Stimulated activated naive CD8-positive, alpha-beta T cell treated with anti-CD3 and anti-CD28 coated beads, Interleukin-15, amount 100 ng/mL, for 72 hours (primary cell): Measurements from ENCODE around the gene MPI.
"Not testable (repeated sequence)": the region's sequence is repeated elsewhere in the genome, so short reads cannot be mapped to it uniquely, and the experiment has no call there.

Experiments used
- ATAC-seq: fragments of 150-1000 bp; cut with Tn5 transposase; 2 replicates; pipeline ENCODE4 v1.10.0; 2021; ENCODE audit warnings: mild to moderate bottlenecking, moderate library complexity
- DNase-seq, 2 donors: peaks; one replicate each; pipeline ENCODE4 v3.0.0; 2021 to 2022
- H3K27ac Mint-ChIP-seq, 2 donors: one replicate each; pipeline ENCODE4 v1.8.0; 2022; ENCODE audit warnings: mild to moderate bottlenecking in 2 of 2, mixed read lengths in 2 of 2, moderate library complexity in 2 of 2
- H3K27me3 Mint-ChIP-seq: one replicate; pipeline ENCODE4 v1.8.0; 2022; ENCODE audit warnings: mixed read lengths
- H3K4me1 Mint-ChIP-seq: one replicate; pipeline ENCODE4 v1.8.0; 2022; ENCODE audit warnings: mild to moderate bottlenecking, mixed read lengths
- H3K4me3 Mint-ChIP-seq, 2 donors: one replicate each; pipeline ENCODE4 v1.8.0; 2022; ENCODE audit warnings: mild to moderate bottlenecking in 2 of 2, mixed read lengths in 2 of 2, moderate library complexity in 1 of 2
- H3K9me3 Mint-ChIP-seq, 2 donors: one replicate each; pipeline ENCODE4 v1.8.0; 2022; ENCODE audit warnings: mixed read lengths in 2 of 2

Gene MPI

GRCh38 chr15:74873036-74873755, 16.6 kb upstream of the MPI start, which contains the start of gene SCAMP2:
Gene SCAMP2, minus strand, starts transcription at chr15:74873365. Its CDS starts 110 bp downstream, at chr15:74873255.
- Mint-ChIP-seq H3K9me3 (peaks cover 0 to 7% of the 10 kb centered on the region in 2 donors), H3K27me3 (no peaks in the 10 kb centered on the region), H3K4me1 (peaks cover 68% of the 10 kb centered on the region), H3K4me3 (peak within 1 kb of the TSS; percentile 96 to 98), H3K27ac (peak within 1 kb of the TSS; percentile 94 to 98)
- DNase-seq (peak; percentile 92 to 93), ATAC-seq (peak; percentile 94)

- peak overlapping the region; percentile 96 to 98 for H3K4me3 Mint-ChIP-seq
- peak overlapping the region in 1 of 2 donors; percentile 52 for H3K27ac Mint-ChIP-seq
- DNase-seq (peak in 1 of 2 donors; percentile 38), ATAC-seq (no peak)
- H3K4me1 Mint-ChIP-seq = peaks cover 61% of the 10 kb centered on the region
- peaks cover 0 to 7% of the 10 kb centered on the region in 2 donors for H3K9me3 Mint-ChIP-seq
- H3K27me3 Mint-ChIP-seq = no peaks in the 10 kb centered on the region
Measured at GRCh38 chr15:74873756-74874424, 16.0 kb upstream of the MPI start.

GRCh38 chr15:74878273-74878672, 11.6 kb upstream of the MPI start:
- H3K27ac Mint-ChIP-seq = no peak overlapping the region

GRCh38 chr15:74882528-74882927, 7.3 kb upstream of the MPI start:
- Mint-ChIP-seq H3K27ac (no peak overlapping the region), H3K27me3 (no peaks in the 10 kb centered on the region), H3K4me1 (no peaks in the 10 kb centered on the region), H3K9me3 (peaks cover 0 to 7% of the 10 kb centered on the region in 2 donors), H3K4me3 (no peak overlapping the region)
- ATAC-seq (no peak), DNase-seq (no peak)

More at GRCh38 chr15:74878273-74878672, 11.6 kb upstream of the MPI start:
- Mint-ChIP-seq H3K4me3 (no peak overlapping the region), H3K9me3 (peaks cover 0 to 15% of the 10 kb centered on the region in 2 donors), H3K4me1 (peaks cover 21% of the 10 kb centered on the region), H3K27me3 (no peaks in the 10 kb centered on the region)
- ATAC-seq (no peak), DNase-seq (no peak)

- no peak for DNase-seq
- peaks cover 12% of the 10 kb centered on the region for H3K4me1 Mint-ChIP-seq
- no peak overlapping the region for H3K27ac Mint-ChIP-seq
- H3K9me3 Mint-ChIP-seq = peaks cover 0 to 7% of the 10 kb centered on the region in 2 donors
- no peak for ATAC-seq
- no peak overlapping the region for H3K4me3 Mint-ChIP-seq
- H3K27me3 Mint-ChIP-seq = no peaks in the 10 kb centered on the region
Measured at GRCh38 chr15:74884428-74885223, 5.2 kb upstream of the MPI start.

GRCh38 chr15:74885461-74885860, 4.4 kb upstream of the MPI start:
- Mint-ChIP-seq H3K9me3 (peaks cover 0 to 7% of the 10 kb centered on the region in 2 donors), H3K4me1 (peaks cover 18% of the 10 kb centered on the region), H3K4me3 (no peak overlapping the region), H3K27ac (peak overlapping the region in 1 of 2 donors; percentile 63), H3K27me3 (no peaks in the 10 kb centered on the region)
- DNase-seq (no peak), ATAC-seq (no peak)

GRCh38 chr15:74887537-74888193, 2.2 kb upstream of the MPI start:
- H3K9me3 Mint-ChIP-seq, DNase-seq, H3K27ac Mint-ChIP-seq, ATAC-seq, H3K27me3 Mint-ChIP-seq, H3K4me3 Mint-ChIP-seq: not testable (repeated sequence)
- peaks cover 39% of the 10 kb centered on the region for H3K4me1 Mint-ChIP-seq

GRCh38 chr15:74888716-74889115, 1.1 kb upstream of the MPI start:
- Mint-ChIP-seq H3K27me3 (no peaks in the 10 kb centered on the region), H3K27ac (no peak overlapping the region), H3K4me3 (peak overlapping the region in 1 of 2 donors; percentile 95), H3K9me3 (no peaks in the 10 kb centered on the region), H3K4me1 (peaks cover 49% of the 10 kb centered on the region)
- DNase-seq = no peak
- ATAC-seq = no peak

GRCh38 chr15:74889390-74889882, 406 bp upstream of the MPI start:
- peak; percentile 8 for ATAC-seq
- peaks cover 53% of the 10 kb centered on the region for H3K4me1 Mint-ChIP-seq
- no peaks in the 10 kb centered on the region for H3K27me3 Mint-ChIP-seq

GRCh38 chr15:74890665-74890960, 771 bp downstream of the MPI start:
- Mint-ChIP-seq H3K27ac (peak overlapping the region; percentile 59 to 96), H3K4me3 (peak overlapping the region; percentile 86 to 95), H3K27me3 (no peaks in the 10 kb centered on the region), H3K4me1 (peaks cover 53% of the 10 kb centered on the region), H3K9me3 (no peaks in the 10 kb centered on the region)
- no peak for ATAC-seq
- no peak for DNase-seq

More at GRCh38 chr15:74889390-74889882, 406 bp upstream of the MPI start:
- no peak for DNase-seq
- H3K9me3 Mint-ChIP-seq = no peaks in the 10 kb centered on the region
- peak overlapping the region; percentile 95 to 96 for H3K27ac Mint-ChIP-seq
- H3K4me3 Mint-ChIP-seq = peak overlapping the region; percentile 86 to 95

- no peak for ATAC-seq
- Mint-ChIP-seq H3K27me3 (no peaks in the 10 kb centered on the region), H3K27ac (peak overlapping the region; percentile 13 to 31), H3K4me3 (peak overlapping the region; percentile 15 to 39), H3K9me3 (no peaks in the 10 kb centered on the region), H3K4me1 (peaks cover 53% of the 10 kb centered on the region)
- DNase-seq = no peak
Measured at GRCh38 chr15:74891469-74891868, 1.6 kb downstream of the MPI start.

GRCh38 chr15:74892313-74892712, 2.5 kb downstream of the MPI start:
- Mint-ChIP-seq H3K27ac (no peak overlapping the region), H3K9me3 (no peaks in the 10 kb centered on the region), H3K27me3 (no peaks in the 10 kb centered on the region), H3K4me3 (peak overlapping the region in 1 of 2 donors; percentile 4), H3K4me1 (peaks cover 55% of the 10 kb centered on the region)
- no peak for DNase-seq
- no peak for ATAC-seq

- Mint-ChIP-seq H3K27ac (peak overlapping the region in 1 of 2 donors; percentile 34), H3K9me3 (no peaks in the 10 kb centered on the region), H3K4me3 (peak overlapping the region in 1 of 2 donors; percentile 21), H3K4me1 (peaks cover 58% of the 10 kb centered on the region), H3K27me3 (no peaks in the 10 kb centered on the region)
- ATAC-seq = no peak
- DNase-seq = no peak
Measured at GRCh38 chr15:74892931-74893330, 3.1 kb downstream of the MPI start.

- no peaks in the 10 kb centered on the region for H3K9me3 Mint-ChIP-seq
- DNase-seq (no peak), ATAC-seq (peak; percentile 29)
- H3K4me1 Mint-ChIP-seq = peaks cover 56% of the 10 kb centered on the region
- H3K27me3 Mint-ChIP-seq = no peaks in the 10 kb centered on the region
- H3K4me3 Mint-ChIP-seq = no peak overlapping the region
- peak overlapping the region; percentile 68 to 95 for H3K27ac Mint-ChIP-seq
Measured at GRCh38 chr15:74893627-74894026, 3.8 kb downstream of the MPI start.

GRCh38 chr15:74894383-74894782, 4.5 kb downstream of the MPI start:
- DNase-seq, H3K27ac Mint-ChIP-seq, H3K9me3 Mint-ChIP-seq, ATAC-seq, H3K4me3 Mint-ChIP-seq, H3K27me3 Mint-ChIP-seq: not testable (repeated sequence)
- H3K4me1 Mint-ChIP-seq = peaks cover 49% of the 10 kb centered on the region
